GM21737 (cell line): ENCODE data around the gene DQX1.
A peak's percentile ranks its signal among the peaks of the same experiment; 100 is the strongest.
"Not testable (repeated sequence)": the region's sequence is repeated elsewhere in the genome, so short reads cannot be mapped to it uniquely, and the experiment has no call there.

Experiments
- ATAC-seq: cut with Tn5 transposase; IDR thresholded peaks from one replicate; pipeline ENCODE4 v1.9.1; 2021; ENCODE audit warnings: mild to moderate bottlenecking, moderate library complexity; ENCODE audit not compliant: unreplicated experiment

The DQX1 gene

DNA sequence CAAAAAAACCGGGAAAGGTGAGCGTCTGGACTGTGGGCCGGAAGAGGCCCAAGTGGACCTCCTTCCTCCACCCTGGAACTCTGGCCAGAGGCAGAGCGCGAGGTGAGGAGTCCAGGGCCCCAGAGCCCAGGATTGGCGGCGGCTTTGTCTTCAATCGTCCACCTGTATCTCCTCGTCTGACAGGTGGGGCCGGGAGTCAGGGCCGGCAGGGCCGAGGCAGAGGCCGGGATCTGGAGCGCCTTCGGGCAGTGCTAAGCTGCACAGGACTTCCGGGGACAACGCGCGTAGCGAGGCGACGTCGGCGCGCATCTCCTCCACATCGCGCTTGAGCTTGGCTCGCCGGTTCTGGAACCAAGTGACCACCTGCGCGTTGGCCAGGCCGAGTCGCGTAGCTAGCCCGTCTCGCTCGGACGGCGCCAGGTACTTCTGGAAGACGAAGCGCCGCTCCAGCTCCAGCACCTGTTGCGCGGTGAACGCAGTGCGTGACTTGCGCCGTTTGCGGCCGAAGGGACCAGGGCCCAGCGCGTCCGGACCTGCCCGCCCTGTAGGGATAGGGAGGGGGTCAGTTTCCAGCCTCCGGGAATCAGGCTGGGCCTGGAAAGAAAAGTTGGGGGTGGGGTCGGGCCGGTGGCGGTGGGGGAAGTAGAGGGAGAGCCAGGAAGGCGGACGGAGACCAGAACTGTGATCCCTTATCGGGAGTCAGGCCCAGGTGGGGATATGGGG, 28.1 kb downstream of the DQX1 start:
- no peak for ATAC-seq

DNA sequence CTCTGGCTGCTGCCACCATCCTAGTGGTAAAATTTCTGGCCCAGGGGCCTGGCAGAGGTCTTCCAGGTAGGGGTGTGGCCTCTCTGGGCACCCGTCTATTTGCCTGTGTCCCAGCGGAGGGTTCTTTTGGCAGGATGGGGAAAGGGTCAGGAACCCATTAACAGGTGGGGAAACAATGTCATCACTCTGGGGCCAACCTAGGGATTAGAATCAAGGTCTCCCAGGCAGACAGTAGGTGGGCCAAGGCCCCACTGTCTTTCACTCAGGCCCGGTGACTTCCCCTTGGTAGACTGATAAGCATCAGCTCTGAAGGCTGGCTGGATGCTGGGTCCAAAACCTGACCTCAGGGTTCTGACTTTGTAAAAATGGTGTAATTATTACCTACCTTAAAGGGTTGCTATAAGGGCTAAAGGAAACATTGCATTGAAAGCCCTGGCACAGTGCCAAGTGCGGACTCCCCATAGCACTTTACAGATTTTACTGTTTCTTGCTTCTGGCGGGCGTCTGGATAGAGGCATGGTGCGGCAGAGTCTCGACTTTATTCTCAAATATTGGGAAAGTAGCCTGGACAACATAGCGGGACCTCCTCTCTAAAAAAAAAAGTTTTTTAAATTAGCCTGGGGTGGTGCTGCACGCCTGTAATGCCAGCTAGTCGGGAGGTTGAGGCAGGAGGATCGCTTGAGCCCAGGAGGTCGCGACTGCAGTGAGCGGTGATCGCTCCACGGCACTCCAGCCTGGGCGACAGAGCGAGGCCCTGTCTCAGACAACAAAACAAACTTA, 28.8 kb downstream of the DQX1 start:
- no peak for ATAC-seq

DNA sequence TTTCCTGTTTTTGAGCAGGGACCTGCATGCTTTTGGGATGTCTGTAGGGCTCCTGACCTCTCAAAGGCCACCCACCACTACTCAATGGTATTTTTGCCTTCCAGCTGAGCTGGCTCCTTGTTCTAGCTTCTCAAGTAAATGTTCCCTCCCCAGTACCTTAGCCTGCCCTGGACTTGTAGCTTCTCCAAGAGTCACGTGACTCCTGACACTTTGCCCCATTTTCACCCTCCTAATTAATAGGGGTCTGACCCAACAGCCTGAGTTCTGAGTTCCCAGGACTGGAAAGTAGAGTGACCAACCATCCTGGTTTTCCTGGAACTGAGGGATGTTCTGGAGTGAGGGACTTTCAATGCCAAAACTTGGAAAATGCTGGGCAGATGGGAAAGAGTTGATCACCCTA, 30.6 kb downstream of the DQX1 start:
- no peak for ATAC-seq

DNA sequence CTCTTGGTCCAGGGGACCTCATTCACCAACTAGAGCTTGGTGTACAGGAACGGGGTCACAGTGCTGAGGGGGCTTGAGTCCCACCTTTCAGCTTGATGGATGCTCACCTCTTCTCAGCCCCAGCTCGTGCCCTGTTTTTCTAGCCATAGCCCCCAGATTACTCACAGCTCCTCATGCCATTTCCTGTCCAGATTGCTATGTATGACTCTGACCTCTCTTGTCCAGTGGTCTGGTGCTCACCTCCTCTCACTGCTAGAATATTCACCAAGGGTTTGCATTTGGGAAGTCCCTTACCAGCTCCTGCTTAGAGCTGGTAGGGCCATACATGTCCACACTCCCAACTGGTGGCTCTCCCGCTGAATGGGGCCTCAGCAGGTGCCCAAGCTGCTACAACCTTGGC, 32.5 kb downstream of the DQX1 start:
- no peak for ATAC-seq

DNA sequence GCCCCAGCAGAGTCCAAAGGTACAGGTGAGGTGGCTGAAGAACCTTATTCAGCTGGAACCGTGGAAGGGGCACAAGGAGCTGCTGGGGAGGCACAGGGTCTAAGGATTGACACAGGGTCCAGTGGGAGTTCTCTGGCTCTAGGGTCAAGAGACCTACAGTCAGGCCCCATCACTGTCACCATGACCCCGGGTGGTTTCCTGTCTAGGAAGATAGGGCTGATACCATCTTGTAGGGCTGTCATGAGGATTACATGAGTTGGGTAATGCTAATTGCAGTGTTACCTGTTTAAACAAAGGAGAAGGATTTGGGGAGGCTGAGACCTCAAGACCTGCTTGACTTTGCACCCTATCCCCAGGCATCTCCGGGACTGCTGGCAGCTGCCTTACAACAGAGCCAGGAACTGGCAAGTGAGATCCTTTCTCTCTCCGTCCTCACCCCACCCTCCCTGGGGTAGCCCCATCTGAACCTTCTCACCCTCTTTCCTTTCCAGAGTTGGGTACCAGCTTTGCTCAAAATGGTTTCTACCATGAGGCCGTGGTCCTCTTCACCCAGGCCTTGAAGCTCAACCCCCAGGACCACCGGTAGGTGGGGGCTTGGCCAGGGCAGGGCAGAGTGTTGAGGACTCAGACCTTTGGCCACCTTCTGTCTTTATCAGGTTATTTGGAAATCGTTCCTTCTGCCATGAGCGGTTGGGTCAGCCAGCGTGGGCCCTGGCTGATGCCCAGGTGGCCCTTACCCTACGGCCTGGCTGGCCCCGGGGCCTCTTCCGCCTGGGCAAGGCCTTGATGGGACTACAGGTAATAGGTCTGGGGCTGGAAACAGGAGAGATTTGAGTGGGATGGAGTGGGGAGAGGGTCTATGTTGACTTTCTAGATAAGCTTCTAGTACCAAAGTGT, 34.1 kb downstream of the DQX1 start:
- ATAC-seq: no peak

DNA sequence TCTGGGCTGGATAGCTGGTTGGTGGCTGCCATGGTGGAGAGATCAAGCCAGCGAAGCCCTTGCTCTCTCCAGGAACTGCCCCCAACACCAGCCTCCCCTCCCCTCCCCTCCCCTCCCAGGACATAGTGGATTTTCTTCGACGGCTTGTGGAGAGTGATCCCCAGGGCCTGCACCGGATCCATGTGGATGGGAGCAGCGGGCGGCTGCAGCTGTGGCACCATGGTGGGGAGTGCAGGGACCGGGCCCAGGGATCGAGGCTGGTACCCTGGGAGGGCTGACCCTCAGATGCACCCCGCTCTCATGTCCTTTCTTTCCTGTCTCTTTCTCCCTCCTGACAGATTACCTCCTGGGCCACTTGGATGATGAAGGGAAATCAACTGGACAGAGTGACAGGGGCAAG, 36.1 kb downstream of the DQX1 start:
- ATAC-seq: no peak

DNA sequence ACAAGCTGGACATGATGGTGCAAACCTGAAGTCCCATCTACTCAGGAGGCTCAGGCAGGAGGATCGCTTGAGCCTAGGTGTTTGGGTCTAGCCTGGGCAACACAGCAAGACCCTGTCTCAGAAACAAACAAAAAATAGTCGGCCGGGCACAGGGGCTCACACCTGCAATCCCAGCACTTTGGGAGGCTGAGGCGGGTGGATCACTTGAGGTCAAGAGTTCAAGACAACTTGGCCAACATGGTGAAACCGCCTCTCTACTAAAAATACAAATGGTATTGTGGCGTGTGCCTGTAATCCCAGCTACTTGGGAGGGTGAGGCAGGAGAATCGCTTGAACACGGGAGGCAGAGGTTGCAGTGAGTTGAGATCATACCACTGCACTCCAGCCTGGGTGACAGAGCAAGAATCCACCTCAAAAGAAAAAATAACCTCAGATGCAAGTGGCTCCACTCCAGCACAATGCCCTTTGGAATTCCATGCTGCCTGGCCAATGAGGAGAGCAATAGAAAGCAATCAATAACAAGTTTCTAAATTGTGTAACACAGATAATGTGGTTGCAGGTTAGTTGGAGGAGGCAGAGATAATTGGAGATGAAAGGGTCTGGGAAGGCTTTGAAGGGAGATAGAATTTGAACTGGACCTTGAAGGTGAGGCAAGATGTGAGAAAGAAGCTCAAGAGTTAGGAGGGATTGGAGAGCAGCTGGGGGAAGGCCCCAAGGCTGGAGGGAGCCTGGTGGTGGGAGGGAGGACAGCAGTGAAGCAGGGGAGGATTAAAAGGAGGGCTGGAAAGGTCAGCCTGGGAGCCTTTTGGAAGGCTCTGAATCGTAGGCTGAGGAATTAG, 37.2 kb downstream of the DQX1 start:
- ATAC-seq: no peak

DNA sequence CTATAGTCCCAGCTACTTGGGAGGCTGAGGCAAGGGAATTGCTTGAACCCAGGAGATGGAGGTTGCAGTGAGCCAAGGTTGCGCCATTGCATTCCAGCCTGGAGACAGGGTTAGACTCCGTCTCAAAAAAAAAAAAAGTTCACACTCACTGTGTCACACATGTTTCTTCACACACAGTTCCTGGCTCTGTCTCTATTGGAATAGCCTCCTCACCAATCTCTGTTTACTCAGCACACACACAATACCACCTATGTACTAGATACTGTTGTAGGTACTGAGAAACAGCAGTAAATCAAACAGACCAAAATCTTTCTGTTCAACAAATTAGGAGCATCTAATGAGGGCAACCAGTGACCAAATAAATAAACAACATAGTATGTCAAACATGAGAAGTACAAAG, 39.9 kb downstream of the DQX1 start:
- no peak for ATAC-seq

DNA sequence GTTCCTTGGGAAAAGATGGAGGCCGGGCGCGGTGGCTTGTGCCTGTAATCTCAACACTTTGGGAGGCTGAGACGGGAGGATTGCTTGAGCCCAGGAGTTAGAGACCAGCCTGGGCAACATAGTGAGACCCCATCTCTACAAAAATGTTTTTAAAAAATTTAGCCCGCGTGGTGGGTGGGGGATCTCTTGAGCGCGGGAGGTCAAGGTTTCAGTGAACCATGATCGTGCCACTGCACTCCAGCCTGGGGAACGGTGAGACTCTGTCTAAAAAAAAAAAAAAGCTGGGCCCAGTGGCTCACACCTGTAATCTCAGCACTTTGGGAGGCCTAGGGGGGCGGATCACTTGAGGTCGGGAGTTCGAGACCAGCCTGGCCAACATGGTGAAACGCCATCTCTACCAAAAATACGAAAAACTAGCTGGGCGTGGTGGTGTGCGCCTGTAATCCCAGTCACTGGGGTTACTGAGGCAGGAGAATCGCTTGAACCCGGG, 42.3 kb downstream of the DQX1 start:
- not testable (repeated sequence) for ATAC-seq

DNA sequence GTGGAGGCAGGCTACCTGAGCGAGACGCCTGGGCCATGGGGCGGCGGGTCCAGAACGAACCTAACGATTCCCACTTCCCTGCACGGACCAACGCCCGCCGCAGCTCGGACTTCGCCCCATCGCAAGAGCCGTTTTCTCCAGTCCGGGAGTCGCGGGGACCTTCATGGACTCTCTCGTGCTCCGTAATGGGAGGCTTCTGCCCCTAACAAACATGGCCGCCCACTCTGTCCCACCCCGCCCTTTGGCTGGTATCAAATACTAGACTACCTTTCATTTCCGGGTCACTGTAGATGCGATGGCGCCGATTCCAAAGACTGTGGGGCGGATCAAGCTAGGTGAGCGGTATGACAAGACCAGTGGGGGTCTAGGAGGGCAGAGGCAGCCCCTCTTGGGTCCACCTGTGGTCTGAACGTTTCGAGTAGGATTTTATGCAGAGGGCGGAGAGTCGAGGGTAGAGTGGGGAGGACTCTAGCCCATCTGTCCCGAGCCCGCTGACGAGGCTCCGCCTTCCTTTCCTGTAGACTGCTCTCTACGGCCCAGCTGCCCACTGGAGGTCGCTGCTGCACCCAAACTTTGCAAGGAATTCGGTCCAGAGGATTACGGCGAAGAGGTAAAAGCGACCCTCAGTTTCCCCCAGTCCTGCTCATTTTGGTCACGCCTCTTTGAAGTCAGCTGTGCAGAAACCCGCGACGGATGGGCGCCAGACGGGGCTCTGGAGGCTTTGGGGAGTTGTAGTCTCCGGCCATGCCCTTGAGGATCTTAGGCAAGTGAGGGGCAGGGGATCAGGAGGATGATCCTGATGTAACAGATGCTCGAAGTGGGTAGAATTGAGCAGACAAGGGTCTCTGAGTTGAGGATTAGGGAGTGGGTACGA, 43.0 kb downstream of the DQX1 start, which contains the start of the genes CCDC142 and TTC31:
Gene CCDC142, minus strand, starts transcription at position 198 of the 874 bp plus-strand sequence. Its CDS starts 161 bp downstream, at position 37.
Gene TTC31, plus strand, starts transcription at position 281 of the 874 bp plus-strand sequence. Its CDS starts 15 bp downstream, at position 296.
- ATAC-seq: peak; percentile 83

DNA sequence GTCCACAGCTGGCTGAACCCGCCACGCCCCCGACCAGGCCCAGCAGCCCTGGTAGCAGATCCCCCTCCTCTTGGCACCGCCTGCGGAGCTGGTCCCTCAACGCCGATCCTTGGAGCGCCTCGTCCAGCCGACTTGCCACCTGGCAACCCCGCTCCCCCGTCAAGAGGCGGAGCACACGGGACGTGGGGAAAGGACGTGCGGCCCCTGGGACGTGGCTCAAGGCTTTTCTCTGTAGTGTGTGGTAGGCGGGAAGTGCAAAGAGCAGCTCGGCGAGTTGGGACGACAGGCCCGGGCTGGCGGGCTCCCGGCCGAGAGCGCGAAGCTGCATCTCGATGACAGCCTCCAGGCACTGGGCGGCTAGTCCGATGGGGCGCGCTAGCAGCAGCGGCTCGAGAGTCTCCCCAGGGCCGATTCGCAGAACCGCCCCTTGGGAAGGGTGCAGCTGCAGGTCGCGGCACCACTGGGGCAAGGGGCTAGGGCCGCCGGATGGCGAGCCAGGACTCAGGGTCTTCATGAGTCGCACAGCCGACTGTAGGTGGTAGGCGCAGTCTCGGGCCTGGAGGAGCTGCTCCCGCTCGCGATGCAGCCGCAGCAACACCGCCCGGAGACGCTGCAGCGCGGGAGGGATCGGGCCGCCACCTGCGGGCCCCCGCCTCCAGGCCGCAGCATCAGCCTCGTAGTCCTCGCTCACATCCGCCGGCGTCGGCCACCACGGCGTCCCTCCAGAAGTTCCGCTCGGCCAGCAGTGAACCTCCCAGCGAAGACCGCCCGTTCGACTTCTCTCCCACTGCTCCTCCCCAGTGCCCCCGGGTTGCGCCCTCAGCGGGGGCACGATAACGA, 43.9 kb downstream of the DQX1 start:
- ATAC-seq: peak; percentile 32

DNA sequence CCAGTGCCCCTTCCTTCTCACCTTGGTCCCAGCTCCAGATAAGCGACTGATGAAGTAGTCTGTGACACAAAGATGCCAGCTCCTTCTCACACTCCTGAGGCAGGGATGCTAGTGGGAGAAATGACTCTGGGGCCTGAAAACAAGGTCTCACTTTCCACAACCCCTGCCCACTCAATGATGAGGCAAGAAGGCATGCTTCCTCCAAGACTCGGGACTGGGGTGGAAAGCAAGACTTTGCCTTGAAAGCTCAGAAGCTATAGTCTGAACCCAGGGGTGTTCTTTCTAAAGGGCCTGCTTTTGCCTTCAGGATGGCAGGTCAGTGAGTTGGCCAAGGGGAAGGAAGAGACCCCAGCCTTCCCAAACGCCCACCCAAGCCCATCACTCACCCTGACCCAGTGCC, 44.6 kb downstream of the DQX1 start:
- ATAC-seq: no peak

DNA sequence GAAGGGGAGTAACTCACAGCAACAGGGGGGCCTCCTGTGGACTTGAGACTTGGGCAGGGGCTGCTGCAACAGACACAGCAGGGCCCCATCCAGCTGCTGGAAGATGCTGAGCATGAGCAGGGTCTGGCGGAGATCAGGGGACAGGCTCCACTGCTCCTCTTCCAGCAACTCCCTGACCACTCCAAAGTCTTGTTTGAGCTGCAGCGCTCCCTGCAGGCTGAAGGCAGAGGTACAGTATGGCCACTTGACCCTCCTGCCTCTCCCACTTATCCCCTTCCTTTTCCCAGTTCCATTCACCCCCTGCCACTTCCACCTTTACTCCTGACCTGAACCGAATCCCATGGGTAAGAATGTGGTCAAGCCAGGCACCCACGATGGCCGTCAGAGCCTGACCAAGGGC, 51.1 kb downstream of the DQX1 start:
- ATAC-seq: no peak

DNA sequence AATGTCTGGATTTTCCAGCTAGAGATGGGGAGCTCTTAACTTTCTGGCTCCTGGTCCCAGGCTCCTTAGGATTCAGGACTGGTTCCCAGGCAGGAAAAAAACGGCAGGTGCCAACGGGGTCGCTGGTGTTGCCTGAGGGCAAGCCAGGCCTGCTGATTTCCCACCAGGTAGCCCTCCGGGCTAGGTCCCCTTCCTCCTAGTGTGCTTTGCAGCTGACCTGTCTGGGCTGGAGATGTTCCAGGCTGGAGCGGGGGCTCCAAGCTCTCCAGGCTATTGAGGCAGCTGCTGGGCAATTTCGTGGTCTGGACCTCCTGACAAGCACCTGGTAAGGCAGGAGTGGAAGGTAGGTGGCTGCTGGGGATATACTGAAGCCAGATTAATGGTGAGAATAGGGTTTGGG, 51.5 kb downstream of the DQX1 start:
- ATAC-seq: no peak

DNA sequence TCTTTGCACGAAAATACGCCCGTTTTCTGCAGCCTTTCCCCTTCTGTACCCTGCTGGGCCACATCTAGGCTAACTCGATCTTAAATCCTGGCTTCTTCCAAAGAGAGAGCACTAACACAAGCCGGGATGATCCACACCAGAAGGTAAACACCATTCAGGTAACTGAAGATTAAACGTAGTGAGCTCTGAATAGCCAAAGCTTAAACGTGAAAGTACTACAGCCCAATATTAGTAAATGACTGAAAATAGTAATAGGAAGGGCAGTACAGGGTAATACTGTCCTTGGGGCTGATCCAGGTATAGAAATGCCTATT, 53.1 kb downstream of the DQX1 start:
- ATAC-seq: no peak

DNA sequence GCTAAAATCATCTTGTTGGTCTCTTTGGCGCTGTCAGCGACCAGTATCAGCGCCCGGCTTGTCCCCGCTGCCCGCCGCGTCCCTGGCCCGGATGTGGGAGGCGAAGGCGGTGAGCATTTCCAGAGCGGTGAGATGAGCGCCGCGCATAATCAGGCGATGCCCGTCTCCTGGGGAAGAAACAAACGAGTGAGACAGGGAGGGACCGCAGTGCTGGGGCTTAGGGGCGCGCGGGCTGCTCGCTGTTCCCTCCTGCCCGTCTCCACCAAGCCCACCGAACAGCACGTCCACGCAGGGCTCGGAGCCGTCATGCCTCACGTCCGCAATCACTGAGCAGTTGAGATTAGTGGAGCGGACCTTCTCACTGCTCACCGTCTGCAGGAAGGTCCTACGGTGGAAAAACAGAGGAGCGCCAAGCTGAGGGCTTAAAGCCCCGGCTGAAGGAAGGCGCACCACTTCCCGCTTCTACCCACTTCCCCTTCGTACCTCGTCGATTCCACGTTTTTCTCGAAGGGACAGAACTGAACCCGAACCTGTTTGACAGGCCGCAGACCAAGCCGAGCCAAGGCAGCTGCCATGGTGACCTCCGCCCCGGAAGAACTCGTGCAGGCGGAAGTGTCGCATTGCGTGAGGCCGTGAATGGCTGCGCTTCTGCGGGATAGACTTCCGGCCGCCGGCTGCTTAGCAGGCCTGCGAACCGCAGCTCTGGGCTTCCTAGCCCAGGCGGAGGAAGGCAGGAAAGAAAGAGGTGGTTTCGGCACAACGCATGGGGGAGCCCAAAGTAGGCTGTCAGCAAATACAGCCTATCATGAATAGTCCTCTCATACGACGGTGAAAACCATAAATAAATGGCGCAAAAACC, 53.7 kb downstream of the DQX1 start, which contains the start of gene MRPL53:
Gene MRPL53, minus strand, starts transcription at position 595 of the 859 bp plus-strand sequence. Its CDS starts 20 bp downstream, at position 575.
- peak; percentile 76 for ATAC-seq

DNA sequence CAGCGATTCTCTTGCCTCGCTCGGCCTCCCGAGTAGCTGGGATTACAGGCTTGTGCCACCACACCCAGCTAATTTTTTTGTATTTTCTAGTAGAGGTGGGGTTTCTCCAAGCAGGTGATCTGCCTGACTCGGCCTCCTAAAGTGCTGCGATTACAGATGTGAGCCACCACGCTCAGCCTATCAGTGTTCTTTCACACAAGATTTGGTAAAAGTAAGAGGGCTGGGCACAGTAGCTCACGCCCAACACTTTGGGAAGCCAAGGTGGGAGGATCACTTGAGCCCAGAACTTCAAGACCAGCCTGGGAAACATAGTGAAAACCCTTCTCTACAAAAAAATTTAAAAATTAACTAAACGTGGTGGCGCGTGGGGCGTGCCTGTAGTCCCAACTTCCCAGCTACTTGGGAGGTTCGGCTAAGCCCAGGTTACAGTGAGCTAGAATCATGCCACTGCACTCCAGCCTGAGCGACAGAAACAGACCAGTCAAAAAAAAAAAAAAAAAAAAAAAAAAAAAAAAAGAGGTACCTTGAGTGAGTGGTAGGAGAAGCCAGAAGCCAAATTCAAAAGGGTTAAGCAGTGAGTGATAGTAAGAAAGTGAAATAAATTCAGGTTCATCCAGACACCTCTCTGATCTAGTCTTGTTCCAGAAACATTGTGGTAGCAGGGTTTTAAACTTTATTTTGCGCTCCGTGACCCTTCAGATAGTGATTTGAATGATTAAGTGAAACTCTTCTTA, 54.5 kb downstream of the DQX1 start:
- no peak for ATAC-seq
